Measurements from ENCODE around the gene DOCK9.

The DOCK9 gene

DNA sequence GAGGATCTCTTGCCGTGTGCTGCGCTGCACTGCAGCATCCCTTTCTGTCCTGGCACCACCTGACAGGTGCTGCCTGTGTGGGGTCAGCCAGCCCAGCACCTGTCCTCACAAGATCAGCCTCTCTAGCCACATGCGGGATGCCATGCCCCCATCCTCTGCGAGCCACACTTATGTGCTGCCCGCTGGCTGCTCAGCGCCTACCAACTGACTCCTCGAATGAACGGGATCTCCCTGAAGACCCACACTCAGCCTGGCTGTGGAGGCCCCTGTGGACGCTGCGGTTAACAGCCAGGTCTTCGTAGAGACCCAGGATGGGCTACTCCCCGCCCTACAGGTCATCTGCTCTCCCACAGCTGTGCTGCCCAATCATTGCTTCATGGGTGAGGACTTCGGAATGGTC is 106.1 kb downstream of the DOCK9 start:
- no peaks in the 10 kb centered on the region for H3K36me3 ChIP-seq (ENCODE audit: control insufficient read depth, insufficient read depth, low read length)
- H3K4me3 ChIP-seq (ENCODE audit: low read depth, low read length) = no peak overlapping the region
- no peaks in the 10 kb centered on the region for H3K9me3 ChIP-seq (ENCODE audit: control insufficient read depth, low read length)
- TF ChIP-seq, protein P1, sequence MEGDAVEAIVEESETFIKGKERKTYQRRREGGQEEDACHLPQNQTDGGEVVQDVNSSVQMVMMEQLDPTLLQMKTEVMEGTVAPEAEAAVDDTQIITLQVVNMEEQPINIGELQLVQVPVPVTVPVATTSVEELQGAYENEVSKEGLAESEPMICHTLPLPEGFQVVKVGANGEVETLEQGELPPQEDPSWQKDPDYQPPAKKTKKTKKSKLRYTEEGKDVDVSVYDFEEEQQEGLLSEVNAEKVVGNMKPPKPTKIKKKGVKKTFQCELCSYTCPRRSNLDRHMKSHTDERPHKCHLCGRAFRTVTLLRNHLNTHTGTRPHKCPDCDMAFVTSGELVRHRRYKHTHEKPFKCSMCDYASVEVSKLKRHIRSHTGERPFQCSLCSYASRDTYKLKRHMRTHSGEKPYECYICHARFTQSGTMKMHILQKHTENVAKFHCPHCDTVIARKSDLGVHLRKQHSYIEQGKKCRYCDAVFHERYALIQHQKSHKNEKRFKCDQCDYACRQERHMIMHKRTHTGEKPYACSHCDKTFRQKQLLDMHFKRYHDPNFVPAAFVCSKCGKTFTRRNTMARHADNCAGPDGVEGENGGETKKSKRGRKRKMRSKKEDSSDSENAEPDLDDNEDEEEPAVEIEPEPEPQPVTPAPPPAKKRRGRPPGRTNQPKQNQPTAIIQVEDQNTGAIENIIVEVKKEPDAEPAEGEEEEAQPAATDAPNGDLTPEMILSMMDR (IDR thresholded peaks at IDR 0.05) = no peak
- H3K27ac ChIP-seq = no peak overlapping the region
- no peaks in the 10 kb centered on the region for H3K4me1 ChIP-seq
- no peak overlapping the region for H3K4me2 ChIP-seq (ENCODE audit: low read length)
- H3K9ac ChIP-seq = no peak overlapping the region
- H2AFZ ChIP-seq = no peak overlapping the region
- no peaks in the 10 kb centered on the region for H3K79me2 ChIP-seq
- H3K27me3 ChIP-seq (ENCODE audit: control insufficient read depth, insufficient read depth, low read length) = no peaks in the 10 kb centered on the region

DNA sequence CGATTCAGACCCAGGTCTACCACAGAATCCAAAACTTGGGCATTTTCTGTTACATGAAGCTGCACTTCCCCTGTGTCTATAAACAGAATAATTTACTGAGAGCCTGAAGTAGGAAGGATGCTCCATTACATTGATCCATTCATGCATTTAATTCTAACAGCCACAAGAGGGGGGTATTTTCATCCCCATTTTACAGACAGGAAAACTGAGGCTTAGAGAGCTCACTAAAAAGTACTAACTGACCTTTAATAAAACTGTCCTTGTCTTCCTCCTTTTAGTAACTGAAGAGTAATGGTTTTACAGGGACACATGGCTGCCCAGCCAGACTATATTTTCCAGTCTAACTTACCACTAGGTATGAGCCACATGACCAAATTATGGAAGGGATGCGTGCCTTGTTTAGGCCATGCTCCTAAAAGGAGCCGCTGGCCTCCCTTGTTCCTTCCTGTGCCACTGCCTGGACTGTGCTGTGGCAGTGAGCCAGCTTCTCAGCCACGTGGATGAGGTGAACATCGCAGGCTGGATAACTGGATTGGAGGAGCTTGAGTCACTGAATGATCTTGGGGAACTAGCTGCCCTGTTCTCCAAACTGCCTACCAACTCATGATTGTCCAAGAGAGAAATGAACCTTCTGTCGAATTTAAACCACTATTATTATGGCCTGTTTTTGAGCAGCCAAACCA is 108.3 kb downstream of the DOCK9 start:
- no peaks in the 10 kb centered on the region for H3K36me3 ChIP-seq (ENCODE audit: control insufficient read depth, insufficient read depth, low read length)

DNA sequence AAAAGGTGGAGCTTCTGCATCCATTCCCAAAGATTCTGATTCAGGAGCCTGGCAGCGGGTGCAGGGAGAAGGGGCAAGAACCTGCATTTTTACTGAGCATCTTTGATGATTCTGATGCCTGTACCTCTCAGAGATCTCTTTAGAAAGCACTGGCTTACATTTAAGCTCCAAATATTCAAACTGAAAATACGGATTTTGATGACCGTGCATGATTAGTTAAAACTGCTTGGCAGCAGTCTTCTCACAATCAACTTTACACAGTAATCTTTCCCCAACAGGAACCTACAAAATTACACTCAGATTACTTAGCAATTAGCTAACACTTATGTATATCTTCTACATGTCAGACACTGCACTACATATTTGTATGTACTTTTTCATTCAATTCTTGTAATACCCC is 108.9 kb downstream of the DOCK9 start:
- H3K36me3 ChIP-seq (ENCODE audit: control insufficient read depth, insufficient read depth, low read length) = no peaks in the 10 kb centered on the region

More for the DNA sequence above, 108.3 kb downstream of the DOCK9 start:
- no peak overlapping the region for H3K9ac ChIP-seq
- no peaks in the 10 kb centered on the region for H3K9me3 ChIP-seq (ENCODE audit: control insufficient read depth, low read length)
- H3K27ac ChIP-seq = no peak overlapping the region
- no peaks in the 10 kb centered on the region for H3K27me3 ChIP-seq (ENCODE audit: control insufficient read depth, insufficient read depth, low read length)
- no peaks in the 10 kb centered on the region for H3K79me2 ChIP-seq
- no peaks in the 10 kb centered on the region for H3K4me1 ChIP-seq
- H2AFZ ChIP-seq = no peak overlapping the region
- H3K4me2 ChIP-seq (ENCODE audit: low read length) = no peak overlapping the region
- TF ChIP-seq, protein P1 (IDR thresholded peaks at IDR 0.05) = no peak
- H3K4me3 ChIP-seq (ENCODE audit: low read depth, low read length) = no peak overlapping the region

DNA sequence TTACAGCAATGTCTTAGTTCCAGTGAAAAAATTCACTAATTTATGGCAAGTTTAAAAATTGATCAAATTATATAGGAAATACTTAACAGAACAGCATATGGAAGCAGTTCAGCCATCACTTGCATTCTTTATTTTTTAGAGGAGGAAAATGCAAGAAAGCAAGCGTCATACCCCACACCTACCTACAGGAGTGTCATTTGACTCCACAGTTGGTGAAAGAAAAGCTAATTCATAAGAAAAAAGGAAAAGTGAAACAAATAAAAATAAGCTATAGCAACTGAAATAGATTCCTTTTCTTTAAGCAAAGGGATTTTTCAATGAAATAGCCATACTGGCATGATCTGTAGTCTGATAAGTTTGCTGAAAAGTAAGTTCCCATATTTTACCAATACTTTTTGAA is 111.0 kb downstream of the DOCK9 start:
- H3K36me3 ChIP-seq (ENCODE audit: control insufficient read depth, insufficient read depth, low read length) = no peaks in the 10 kb centered on the region
- no peak overlapping the region for H2AFZ ChIP-seq
- no peak overlapping the region for H3K9ac ChIP-seq
- H3K4me3 ChIP-seq (ENCODE audit: low read depth, low read length) = no peak overlapping the region
- no peaks in the 10 kb centered on the region for H3K9me3 ChIP-seq (ENCODE audit: control insufficient read depth, low read length)
- no peak overlapping the region for H3K4me2 ChIP-seq (ENCODE audit: low read length)
- no peak overlapping the region for H3K27ac ChIP-seq
- no peaks in the 10 kb centered on the region for H3K79me2 ChIP-seq
- no peaks in the 10 kb centered on the region for H3K4me1 ChIP-seq
- no peaks in the 10 kb centered on the region for H3K27me3 ChIP-seq (ENCODE audit: control insufficient read depth, insufficient read depth, low read length)
- TF ChIP-seq, protein P1 (IDR thresholded peaks at IDR 0.05) = no peak

More for the DNA sequence above, 108.9 kb downstream of the DOCK9 start:
- no peak overlapping the region for H2AFZ ChIP-seq
- H3K9me3 ChIP-seq (ENCODE audit: control insufficient read depth, low read length) = no peaks in the 10 kb centered on the region
- no peak overlapping the region for H3K9ac ChIP-seq
- no peaks in the 10 kb centered on the region for H3K27me3 ChIP-seq (ENCODE audit: control insufficient read depth, insufficient read depth, low read length)
- H3K79me2 ChIP-seq = no peaks in the 10 kb centered on the region
- no peak overlapping the region for H3K4me2 ChIP-seq (ENCODE audit: low read length)
- H3K27ac ChIP-seq = no peak overlapping the region
- no peak overlapping the region for H3K4me3 ChIP-seq (ENCODE audit: low read depth, low read length)
- H3K4me1 ChIP-seq = no peaks in the 10 kb centered on the region
- TF ChIP-seq, protein P1 (IDR thresholded peaks at IDR 0.05) = no peak

DNA sequence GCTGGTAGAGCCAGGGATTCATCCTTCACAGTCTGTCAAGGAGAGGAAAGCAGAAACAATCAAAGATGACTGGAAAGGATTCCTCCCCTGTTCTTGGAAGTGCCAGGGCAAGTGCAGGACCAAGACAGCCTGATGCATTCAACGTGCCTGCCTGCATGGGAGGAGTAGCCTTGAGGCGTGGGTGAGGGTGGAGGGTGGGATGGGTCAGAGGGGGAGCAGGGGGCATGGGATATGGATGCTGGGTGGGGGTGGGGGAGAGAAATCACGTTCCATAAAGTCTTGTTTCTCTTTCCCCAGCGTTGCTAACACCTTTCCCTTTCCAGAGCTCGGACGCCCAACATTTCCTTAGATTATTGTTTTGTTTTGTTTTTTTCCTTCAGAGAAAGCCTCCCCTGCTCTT is 117.4 kb downstream of the DOCK9 start:
- Histone ChIP-seq H3K27me3 (ENCODE audit: control insufficient read depth, insufficient read depth, low read length) (no peaks in the 10 kb centered on the region), H3K4me1 (no peaks in the 10 kb centered on the region), H3K79me2 (no peaks in the 10 kb centered on the region), H3K9me3 (ENCODE audit: control insufficient read depth, low read length) (no peaks in the 10 kb centered on the region), H3K27ac (no peak overlapping the region), H3K4me3 (ENCODE audit: low read depth, low read length) (no peak overlapping the region), H2AFZ (no peak overlapping the region), H3K4me2 (ENCODE audit: low read length) (no peak overlapping the region), H3K36me3 (ENCODE audit: control insufficient read depth, insufficient read depth, low read length) (no peaks in the 10 kb centered on the region), H3K9ac (no peak overlapping the region)
- TF ChIP-seq, protein P1 (IDR thresholded peaks at IDR 0.05) = no peak

Data from parathyroid adenoma (tissue), 2 donors.